HG03520 (cell line): ENCODE measurements around the gene ADAM15.

ENCODE experiments used
- ATAC-seq: cut with Tn5 transposase; IDR thresholded peaks from one replicate; pipeline ENCODE4 v1.9.1; 2021; ENCODE audit warnings: mild to moderate bottlenecking, moderate library complexity; ENCODE audit not compliant: unreplicated experiment

Gene ADAM15

DNA sequence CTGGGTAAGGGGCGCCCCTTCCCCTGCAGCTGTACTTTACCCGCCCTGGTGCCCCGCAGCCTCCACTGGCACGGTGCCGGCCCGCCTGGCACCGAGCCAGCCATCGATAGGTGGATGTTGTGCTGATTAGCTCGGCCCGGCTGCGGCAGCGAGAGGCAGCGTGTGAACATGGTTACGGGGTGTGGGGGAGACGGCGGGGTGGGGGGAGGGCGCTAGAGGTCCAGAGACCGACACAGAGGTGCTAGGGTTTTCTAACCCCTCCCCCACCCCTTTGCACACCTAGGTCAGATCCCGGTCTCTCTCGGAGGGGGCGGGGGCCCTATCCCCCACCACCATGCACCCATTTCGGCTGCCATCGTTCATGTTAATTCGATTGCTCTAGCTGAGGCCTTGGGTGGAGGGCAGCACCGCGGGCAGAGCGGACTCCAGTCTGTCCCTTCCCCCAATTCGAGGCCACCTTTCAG lies 19.1 kb downstream of the ADAM15 start:
- ATAC-seq: no peak

DNA sequence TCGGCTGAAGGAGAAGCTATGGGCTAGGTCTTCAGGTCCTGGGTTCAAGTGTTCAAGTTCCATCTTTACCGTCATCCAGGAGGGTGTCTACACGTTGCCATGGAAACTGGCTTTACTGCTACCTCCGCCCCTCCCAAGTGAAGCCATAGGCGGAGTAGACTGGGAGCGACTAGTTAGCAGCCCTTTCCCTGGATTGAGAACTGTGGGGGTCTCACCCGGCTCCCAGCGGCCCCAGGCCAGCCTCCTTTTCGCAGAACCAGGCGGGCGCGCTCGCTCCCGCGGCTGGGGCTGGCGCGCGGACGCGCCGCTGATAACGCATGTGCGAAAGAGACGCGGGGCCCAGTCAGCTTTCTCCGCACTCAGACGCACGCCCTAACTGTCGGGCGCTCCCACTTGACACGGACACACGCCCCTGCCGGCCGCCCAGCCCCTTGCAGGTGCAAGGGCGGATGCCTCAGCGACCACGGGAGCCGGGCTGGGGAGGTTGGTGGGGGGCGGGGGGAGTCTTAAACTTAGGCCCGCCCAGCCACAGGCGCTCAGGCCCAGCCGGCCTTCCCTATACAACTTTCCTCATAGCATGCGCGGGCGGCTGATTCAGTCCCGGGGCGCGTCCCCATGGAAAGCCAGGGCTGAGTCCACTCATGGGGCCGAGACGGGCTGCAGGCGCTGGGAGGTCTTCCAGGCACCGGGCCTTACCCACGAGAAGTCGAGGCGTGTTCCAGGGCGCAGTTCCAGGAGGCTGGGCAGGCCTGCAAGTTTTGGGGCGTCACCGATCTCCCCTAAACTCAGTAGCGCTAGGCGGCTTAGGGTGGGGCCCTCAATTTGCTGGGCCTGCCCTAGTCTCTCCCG lies 19.8 kb downstream of the ADAM15 start:
- ATAC-seq: peak; percentile 44

DNA sequence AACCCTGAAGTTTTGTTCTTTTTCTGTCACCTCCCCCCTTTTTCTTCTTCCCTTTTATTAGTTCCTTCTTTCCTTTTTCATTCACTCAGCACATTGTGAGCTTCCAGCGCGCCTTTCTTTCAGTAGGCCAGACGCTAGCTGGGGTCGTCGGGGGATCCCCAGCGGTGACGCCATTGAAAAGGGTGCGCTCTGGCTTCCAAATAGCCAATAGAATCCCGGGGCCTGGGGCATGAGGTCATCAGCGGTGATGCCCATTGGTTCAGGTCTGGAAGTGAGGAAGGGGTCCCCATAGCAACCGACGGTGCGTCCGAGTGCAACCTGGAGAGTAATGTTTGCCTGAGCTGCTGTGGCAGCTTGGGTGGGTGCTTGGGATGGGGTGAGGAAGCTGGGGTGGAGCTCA lies 20.6 kb downstream of the ADAM15 start:
- ATAC-seq: no peak

DNA sequence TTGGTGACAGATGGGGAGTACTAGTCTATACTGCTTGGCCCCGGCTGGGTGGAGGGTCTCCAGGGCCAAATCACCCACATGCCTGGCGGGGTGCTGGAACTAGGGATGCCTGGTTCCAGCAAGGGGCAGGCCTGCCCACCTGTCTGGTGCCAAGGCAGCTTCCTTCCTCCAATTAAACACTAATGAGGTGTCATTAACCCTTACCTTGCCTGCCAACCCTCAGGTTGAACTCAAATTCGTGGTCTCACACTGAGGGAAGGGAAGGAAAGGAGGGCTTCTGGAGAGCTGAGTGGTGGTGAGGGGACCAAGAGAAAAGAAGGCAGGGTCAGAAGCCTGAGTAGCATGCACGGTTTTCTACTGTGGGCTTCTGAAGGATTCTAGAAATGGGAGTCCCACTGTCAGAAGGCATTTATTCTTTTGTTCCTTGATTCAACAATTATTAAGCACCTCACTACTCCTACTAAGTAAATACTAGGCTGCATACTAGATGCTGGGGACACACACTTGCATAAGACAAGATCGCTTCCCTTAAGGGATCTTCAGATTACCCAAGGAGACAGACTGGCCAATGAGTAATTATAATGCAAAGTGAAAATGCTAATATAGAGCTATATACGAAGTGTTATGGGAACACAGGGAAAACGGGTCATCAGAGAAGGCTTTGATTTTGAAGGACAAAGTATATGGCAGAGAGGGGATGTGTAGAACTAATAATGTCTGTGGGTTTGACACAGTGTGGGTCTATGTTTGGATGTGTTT lies 21.6 kb downstream of the ADAM15 start:
- ATAC-seq: no peak

DNA sequence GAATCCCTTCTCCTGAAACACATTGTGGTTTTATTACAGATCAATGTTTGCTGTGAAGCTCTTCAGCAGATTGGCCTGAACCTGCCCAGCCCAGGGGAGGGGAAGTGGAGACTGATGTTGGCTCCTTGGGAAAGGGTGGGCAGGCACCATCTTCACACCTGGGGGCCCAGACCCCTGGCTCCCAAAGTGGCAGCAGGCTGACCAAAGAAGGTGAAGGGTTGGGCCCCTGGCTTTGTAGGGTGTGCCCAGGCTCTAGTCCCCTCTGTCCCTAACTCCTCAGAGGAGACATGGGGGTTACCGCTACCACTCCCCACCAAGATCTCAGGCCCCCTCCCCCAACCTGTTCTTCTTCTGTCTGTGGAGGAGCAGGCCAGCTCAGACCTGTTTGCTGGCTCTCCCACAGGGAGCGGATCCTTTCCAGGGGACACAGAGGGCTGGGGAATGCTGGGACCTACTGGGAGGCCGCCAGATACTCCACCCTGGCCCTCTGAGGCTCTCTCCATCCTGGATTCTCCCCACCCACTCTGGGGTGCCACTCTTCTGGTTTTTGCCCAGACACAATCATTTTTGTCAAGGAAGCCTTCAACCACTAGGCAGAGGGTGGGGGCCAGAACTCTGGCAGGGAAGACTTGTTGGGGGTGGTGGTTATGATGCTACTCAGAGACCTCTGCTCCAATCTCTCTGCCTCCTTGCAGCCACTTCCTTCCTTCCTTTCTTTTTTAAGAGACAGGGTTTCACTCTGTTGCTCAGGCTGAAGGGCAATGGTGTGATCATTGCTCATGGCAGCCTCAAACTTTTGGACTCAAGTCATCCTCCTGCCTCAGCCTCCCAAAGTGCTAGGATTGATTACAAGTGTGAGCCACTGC lies 22.5 kb downstream of the ADAM15 start:
- no peak for ATAC-seq

DNA sequence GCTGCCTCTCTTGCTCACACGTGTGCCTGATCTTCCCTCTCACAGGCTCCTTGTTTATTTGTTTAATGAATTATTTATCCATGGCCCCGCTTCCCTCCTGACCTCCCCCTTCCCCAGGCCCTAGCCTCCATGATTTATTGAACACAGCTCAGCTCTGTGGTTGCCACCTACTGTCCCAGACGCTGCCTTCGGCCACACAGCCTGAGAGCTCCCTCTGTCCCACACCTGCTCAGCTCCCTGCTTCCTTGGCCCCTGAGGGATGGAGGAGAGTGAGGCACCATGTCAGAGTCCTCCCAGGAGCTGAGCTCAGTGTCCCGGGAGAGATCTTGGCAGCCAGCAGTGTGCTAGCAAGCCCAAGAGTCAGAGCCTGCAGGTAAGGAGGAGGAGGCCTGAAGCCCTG lies 24.4 kb downstream of the ADAM15 start:
- ATAC-seq: no peak

DNA sequence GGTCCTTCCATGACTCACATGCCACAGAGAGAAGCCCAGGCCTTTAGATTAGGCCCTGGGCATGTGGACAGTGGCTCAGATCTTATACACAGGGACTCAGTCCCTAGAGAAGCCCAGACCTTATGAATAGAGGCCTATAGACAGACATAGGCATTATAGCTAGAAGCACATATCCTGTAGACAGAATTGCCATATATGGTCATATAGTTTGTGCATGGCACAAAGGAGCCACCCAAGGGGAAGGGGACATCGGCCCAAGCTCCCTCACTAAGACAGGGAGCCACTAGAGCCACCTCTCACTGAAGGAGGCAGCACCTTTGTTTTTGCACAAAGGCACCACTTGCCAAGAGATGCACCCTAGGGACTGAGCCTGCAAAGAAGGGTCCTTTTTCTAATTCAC lies 25.3 kb downstream of the ADAM15 start:
- no peak for ATAC-seq

DNA sequence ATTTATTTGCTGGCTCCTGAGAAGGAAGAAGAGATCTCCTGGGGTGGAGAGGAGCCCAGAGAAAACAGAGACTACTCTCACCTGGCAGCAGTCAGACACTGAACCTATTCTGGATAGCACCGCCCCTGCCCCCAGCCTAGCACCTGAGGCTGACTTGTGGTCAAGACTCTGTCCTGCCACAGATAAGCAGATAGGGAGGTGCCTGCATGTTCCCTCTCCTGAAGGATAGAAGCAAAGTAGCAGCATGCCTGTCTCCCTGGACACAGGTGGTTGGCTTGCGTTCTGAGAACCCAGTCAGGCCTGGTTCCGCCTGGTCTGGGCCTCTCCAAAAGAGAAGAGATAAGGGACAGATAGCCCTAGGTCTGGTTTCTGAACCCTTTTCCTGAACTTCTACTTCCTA lies 26.2 kb downstream of the ADAM15 start:
- no peak for ATAC-seq

DNA sequence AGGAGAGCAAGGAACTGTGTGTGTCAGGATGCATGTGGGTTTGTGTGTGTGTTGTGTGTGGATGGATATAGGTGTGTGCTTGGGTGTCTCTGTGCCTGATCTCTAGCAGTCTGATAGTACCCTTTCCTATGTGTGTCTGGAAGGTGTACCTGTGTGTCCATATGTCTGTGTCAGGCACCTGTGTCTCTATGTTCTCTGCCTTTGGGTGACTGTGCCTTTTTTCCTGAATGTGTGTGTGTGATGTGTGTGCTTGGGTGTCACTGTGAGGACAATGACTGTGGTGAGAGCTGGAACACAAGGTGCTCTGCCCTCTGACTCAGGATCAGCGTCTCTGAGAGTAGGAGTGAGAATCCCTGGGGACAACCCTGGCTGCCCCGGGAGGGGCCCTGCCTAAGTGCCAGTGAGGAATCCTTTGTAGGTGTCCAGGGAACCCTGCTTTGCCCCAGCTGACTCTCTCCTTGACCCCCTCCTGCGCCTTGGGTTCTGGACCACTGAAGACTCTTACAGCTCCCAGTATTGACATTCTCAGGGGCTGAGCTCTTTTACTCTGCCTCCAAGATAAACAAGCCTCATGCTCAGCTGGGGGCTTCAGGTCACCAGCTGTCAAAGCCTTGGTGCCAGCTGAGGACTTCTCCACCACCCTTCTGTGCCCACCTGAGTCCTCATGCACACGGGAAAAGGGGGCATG lies 26.8 kb downstream of the ADAM15 start:
- ATAC-seq: no peak

DNA sequence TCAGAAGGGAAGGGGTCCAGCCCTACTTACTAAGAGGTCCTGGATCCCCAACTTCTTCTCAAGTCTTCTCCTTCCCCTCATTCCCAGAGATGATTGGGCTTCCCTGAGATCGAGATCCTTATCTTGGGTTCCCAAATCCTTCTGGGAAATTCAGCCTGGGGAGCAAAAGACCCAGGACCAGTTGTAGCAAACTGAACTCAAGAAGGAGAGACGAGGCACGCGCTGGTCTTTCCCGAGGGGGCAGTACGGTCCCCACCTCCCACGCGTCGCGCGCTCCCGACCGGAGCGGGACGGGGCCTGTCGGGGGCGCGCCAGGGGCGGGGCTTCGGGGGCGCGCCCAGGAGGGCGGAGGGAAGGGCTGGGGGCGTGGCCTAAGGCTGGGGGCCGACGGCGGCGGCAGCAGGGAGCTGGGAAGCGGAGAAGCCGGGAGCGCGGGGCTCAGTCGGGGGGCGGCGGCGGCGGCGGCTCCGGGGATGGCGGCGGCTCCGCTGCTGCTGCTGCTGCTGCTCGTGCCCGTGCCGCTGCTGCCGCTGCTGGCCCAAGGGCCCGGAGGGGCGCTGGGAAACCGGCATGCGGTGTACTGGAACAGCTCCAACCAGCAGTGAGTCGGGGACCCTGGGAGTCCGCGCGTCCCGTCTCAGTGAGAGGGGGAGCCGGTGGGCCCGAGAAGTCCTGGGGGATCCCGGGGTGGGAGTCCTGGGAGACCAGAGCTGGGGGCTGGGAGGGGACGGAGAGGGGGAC lies 27.5 kb downstream of the ADAM15 start, which contains the start of gene EFNA3:
Gene EFNA3, plus strand, starts transcription at position 369 of the 741 bp plus-strand sequence. Its CDS starts 105 bp downstream, at position 474.
- no peak for ATAC-seq

DNA sequence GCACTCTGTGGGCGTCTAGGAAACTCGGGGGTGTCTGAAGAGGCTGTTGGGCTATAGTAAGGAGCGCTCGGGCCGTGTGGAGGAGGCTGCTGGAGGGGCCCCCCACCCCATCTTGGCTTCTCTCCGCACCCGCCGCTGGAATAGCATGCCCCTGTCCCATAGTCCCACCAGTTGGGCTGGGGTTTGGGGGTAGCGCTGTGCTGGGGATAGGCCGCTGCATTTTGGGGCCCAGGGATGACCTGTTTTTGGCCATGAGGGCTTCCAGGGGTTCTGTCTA lies 28.0 kb downstream of the ADAM15 start:
- ATAC-seq: no peak

DNA sequence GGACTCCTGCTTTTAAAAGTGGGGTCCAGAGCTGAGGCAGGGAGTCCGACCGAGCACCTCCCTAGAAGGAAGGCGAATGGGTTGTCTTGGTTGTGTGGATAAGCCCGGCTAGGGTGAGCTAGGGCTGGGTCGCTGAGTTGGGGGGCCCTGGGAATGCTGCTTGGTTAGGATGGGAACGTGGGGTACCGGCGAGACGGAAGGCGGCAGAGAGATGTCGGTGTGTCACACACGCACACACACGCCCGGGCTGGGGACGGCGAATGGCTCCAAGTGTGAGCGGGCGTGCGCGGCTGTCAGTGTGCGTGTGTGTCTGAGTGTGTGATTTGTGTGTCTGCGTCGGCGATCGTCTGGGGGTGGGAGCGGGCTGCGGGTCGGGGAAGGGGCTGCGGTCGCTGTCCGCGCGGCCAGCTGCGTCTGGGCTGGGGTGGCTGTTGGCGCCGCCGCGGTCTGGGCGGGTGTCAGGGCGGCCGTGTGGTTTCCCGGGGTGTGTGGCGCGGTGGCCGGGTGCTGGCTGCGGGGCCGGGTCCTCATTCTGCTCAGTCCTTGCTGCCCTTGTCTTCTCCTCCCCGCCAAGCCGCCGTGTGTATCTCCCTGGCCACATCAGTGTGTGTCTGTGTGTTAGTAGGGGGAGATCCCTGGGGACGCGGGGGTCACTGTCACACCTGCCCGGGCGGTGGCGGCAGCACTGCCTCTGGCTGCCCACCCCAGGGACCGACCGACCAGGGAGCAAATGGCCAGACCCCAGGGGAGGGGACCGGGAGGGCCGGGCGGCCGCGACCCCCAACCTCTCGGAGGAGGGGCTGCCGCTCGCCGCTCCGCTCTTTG lies 28.6 kb downstream of the ADAM15 start:
- ATAC-seq: no peak

DNA sequence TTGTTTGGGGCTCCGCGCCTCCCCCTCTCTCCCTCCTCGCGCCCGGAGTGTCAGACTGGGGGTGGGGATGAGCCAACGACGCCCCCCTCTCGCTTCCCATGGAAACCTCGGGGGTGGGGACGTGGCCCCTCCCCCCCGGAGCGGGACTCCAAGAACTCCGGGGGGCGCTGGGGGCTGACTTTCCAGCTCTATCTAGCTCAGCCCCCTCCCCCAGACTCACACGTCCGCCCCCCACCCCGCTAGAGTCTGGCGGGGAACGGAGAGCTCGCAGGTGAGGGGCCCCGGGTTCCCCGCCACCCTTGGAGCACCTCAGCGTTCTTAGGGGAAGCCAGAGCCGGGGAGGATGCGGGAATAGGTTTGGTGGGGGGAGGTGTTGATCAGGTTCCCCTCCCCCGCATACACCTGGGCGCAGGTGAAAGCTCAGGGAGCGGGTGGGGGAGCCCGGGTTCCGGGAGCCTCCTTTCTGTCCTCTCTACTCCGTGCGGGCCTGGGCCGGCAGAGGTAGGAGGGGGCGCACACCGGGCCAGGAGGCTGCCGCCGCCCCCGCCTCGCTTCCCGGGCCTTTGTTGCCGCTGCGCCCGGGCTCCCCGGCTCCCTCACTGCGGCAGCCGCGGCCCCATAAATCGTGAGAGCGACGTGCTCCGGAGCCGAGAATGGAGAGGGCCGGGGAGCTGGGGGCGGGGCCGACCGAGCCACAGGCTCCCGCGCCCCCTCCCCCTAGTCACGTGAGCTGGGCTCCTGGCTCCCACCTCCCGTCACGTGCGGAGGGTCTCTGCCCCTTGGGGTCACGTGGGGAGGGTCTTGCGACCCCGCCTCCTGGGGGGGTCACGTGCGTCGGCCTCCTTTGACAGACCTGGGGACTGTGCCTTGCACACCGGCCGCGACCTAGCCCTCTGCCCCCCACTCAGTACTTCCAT lies 29.5 kb downstream of the ADAM15 start:
- no peak for ATAC-seq

DNA sequence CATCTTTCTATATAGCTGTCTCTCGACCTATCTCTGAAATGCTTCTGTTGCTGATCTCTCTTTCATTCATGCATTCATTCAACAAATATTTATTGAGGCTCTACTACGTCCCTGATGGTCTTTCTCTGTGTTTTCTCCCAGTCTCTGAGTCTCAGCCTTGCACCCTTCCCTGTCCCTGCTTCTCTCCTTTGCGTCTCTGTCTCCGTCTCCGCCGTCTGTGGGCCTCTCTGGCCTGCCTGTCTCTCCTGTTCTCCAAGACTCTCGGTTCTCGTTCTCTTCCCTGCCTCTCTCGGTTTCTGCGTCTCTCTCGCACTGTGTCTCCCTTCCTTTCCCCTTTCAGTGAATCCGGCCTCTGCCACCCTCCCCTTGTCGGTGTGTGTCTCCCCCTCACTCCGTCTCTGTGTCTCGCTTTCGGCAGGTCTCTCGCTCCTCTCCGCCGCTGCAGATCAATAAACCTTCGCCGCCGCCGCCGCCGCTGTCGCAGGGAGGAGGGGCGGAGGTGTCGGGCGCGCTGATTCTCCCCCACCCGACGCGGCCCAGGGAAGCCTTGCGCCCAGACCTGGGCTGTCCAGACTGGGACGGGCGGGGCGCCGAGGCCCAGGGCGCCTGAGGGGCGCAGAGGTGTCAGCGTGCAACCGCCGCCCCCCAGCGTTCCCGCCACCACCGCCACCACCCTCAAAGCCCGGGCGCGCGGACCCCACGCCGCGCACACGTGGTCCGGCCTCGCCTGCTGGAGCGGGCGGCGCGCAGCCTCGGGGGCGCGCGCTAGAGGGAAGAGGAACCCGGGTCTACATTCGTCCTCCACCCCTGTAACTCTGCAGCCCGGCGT lies 30.6 kb downstream of the ADAM15 start:
- no peak for ATAC-seq

DNA sequence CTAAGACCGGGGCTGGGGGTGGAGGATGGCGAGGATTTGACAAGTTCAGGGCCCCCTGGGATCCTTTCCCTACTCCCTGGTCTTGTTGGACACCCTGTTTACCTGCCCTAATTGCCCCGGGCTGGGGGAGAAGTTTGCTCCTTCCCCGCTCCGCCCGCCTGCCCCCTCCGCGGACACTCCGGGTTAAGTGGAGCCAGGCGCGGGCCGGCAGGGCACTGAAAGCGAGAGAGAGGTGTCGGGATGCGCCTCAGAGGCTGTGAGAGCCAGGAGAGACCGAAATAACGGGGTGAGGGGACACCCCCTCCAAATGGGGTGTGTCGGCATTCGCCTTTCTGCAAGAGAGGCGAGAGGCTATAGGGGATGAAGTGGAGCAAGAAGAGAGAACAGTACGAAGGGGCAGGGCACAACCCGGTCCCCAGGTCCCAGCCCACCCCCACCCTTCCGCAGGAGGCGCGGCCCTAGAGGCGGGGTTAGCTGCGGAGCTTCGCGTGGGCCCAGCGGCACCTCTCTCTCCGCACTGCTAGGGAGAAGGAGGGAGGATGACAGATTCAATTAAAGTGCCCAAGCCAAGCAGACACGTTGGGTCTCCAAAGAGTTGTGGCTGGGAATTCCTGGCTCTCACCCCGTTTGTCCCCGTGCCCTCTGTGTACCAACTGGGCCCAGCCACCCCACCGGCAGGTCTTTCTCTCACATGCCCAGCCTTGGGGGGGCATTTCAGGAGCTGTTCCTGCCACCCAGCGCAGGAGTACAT lies 31.4 kb downstream of the ADAM15 start:
- ATAC-seq: no peak

DNA sequence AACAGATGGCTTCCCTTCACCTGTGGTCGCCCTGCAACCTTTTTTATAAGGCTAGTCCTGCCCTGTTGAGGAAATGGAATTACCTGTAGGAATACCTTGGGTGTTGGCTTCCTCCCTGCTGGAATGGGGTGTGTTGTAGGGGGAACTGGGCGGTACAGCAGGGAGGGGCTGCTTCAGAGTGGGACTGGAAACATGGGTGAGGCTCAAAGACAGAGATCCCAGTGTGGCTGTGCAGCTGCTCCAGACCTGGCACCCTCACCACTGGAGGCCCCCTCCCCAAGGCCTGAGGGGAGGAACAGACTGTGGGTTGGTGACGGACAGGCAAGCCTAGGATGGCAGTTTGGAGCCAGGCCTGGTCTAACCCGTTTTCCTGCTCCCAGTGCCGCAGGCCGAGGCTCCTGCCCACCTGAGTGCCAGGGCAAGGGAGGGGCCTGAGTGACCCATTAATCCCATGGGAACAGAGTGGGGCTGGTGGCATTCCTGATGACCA lies 32.0 kb downstream of the ADAM15 start:
- no peak for ATAC-seq
